C1 segment of cervical spinal cord (tissue), 14 donors: ENCODE data around the gene NCKAP5.

Experiments
- DNase-seq, 14 donors: peaks; one replicate each; lab custom pipeline; 2025; lab: John Stamatoyannopoulos, UW

The NCKAP5 gene

DNA sequence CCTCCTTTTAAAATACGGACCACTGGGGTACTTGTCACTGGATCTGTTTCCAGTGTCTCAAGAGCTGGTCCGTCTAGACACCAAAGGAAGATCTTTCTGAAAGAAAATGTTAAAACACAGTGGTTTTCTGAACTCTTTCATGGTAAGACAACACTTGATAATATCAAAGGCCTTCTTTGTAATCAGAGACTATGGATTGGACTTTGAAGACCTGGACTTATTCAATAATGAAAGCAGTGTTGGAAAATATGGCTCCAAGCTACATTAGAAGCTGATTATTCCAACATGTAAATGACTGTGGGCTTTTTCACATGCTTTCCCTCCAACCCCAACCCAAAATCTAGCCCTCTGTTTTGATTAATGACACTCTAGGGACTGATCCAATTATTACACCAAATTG is 568.8 kb downstream of the NCKAP5 start:
- no peak for DNase-seq

DNA sequence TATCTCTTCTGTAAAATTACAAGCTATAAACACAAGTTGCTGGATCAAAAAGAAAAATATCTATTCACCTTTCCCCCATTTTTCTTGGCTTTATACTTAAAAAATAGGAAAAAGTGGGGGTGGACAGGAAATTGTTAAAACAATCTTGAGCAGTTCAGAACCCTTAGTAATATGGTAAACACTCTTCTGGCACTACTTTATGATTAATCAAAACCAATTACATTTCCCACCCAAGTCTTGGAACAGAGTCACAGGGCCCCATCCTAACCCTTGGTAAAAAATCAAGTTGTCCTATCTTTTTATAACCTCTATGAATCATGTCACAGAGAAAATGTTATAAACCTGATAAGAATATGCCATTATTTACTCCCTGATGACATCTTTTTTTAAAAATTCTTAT is 570.0 kb downstream of the NCKAP5 start:
- no peak for DNase-seq

DNA sequence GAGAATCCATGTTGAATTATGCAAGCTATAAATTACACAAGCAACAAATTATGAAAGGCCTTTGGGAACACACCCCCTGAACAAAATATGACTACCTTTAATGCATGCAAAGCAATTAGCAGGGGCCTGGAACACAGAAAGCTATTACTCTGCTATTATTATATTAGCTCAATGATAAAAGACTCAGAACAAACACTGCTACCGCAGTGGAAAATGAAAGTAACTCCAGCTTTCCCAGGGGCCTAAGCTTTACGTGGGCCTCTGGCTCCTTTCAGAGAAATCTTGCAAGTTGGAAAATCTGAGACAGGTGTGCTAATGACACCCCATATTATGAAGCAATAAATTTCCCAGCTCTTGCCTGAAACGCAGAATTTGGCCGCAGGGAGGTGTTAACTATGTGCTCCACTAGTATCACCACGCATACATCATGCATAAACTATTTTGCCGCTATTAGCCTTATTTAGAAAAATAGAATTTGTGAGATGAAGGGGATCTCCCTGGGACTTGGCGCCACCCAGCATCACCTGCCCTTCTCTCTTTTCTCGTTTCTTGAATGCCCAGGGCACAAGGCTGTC is 576.7 kb downstream of the NCKAP5 start:
- DNase-seq = no peak

DNA sequence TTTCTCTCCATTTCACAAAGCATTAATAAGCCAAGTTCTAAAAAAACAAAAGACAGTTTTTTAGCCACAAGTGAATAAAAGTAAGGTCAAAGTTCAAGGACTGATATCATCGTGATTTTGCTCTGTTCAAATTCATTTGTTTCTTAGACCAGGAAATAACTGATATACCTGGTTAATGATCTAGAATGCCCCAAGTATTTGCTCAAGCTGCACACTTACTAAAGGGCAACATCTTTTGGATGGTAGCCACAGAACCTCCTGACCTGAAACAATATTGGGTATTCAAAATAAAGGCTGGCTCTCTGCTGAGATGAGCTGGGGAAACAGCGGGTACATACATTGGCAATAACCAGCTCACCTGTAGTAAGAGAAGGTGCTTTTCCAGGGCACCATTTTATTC is 583.5 kb downstream of the NCKAP5 start:
- no peak for DNase-seq

DNA sequence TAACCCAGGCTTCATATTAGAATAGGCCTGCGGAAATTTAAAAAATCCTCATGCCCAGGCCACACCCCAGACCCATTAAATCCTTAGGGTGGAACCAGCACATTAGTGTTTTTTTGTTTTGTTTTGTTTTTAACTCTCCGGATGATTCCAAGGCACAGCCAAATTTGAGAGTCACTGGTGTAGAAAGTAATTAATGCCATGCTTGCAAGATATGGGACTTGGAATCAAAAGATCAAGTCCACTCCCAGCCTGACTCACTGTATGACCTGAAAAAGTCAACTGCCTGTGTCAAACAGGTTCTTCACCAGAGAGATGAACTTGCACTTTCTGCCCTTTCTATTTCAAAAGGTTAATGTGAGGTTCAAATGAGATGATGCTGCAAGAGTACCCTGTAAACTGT is 588.0 kb downstream of the NCKAP5 start:
- DNase-seq = no peak

DNA sequence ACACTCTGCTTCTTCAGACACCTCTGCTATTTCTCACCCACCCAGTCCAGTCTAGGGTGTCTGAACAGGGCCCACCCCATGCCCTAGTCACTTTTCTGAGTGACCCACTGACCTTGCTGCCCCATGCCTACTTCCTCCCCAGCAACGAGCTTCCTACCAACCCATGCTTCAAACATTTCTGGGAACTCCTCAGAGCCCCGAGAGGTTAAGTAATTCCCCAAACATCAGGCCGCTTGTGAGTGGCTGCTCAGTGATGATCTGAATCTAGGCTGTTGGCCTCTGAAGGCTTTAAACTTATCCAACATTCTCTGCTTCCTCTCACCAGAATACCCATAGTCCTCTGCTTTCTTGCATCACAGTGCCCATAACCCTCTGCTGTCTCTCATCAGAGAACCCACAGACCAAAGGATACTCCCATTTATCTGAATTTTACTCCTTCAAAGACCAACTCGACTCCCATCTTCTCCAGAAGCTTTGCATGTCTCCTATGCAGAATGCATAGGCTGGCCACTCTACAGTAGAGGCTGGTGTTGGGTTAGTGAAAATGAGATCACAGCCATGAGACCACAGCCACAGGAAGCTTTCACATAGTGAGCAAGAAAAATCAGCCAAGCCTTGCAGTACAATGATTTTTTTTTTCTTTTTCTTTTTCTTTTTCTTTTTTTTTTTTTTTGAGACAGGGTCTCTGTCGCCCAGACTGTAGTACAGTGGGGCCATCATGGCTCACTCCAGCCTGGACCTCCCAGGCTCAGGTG is 588.7 kb downstream of the NCKAP5 start:
- DNase-seq = no peak

DNA sequence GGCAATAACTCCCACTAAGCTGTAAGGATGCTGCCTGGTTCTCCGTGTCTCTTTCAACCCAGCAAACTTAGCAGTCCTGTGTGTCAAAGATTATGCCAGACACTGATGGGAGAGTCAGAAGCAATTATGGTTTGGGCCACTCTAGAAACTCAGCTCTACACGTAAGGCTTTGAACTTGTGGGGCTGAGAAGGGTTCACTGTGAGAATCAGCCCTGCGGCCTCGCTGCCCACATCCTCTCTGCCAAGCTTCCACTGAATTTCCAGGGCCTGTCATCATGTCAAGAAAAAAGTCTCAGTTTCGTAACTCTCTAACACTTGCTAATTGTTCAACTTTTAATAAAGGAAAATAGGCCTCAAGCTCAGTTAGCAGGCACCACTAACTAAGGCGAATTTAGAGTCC is 589.4 kb downstream of the NCKAP5 start:
- peak in 2 of 14 donors; percentile 8 to 27 for DNase-seq

DNA sequence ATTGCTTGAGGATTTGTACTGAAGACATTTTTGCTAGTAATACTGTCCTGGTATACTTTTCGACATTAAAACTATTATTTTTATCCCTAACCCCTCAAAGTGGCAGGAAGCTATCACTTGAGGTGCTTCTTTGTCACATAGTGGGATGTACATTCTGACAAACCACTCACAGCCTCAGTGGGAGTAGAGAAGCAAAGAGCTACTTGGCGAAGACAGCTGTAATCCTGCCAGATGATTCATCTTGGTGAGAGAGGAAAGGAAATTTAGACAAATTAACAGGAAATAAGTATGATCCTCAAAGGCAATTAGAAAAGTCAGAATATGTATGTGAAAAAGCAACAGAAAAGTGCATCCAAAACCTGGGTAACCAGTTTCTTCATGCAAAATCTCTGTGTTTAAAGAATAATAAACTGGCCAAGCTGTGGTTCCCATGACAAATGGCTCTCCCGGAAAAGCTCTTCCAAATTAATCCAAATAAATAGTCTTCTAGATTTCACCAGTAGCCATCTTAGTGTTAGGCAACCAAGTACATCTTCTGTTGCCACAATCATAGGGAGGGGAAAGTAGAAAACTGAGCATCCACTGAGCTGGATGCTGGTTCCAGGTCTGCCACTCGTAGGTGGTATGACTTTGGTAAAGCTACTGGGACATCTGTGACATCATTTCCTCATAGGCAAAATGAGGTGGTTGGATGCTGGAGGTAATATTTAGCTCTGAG is 590.3 kb downstream of the NCKAP5 start:
- DNase-seq = no peak

DNA sequence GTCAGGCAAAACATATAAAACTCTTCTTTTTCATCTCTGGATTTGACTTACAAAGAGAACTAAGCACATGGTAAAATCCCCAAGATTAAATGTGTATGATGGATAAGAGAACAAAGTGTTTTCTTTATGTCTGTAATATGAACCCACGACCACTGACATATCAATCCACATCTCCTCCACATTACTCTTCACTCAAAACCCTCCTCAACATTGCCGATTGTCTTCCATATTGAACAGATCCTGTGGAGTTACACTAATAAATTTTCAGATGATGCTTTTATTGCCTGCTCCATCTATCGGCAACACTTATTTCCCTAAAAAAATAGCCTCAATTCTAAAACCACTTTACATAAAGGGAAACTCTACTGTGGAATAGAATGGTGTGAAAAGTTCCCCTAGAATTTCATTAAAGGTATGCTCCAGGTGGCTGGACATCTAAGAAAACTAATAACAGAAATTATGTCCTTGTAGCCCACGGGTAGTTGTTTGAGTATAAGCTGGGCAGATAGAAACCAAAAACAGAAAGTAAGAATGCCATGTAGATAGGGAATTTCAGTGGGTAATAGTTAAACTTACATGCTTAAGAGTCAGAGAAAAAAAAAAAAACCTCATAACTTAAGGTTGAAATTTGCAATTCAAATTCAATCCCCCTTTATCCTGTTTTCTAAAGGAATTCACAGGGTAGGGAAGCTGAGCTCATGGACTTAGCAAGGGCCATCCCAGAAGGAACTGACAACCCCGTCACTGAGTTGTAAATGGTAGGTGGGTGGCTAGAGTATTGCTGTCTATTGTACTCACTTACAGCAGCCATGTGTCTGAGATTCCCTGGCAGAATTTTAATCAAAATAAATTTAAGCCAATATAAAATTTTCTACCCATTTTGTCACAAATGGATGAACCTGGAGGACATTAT is 592.8 kb downstream of the NCKAP5 start:
- DNase-seq = no peak

DNA sequence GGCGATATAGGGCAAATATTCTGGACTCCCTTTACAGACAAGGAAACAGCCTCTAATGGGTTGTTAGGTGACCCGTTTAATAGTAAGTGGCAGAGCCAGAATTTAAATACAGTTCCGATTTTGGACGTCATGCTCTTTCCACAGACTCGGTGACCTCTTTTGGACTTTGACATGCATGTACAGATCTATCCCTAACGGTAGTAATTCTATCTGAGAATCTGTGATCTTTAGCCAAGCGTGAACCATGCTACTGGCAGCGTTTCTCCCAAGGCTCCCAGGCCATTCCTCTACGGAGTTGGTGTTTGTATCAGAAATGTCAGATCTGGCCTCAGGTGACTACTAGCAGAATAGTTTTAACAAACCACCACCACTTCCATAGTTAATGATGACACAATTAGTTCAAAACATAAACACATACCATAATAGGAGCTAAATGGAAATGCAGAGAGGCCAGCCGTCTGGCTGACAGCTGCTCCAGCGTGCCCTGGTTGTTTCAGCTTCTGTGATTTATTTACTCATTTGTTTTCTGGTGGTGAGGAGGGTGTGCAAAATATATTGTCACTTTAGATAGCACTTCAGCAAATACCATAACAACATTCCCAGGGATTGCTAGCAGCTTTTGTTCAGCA is 593.7 kb downstream of the NCKAP5 start:
- DNase-seq = no peak

DNA sequence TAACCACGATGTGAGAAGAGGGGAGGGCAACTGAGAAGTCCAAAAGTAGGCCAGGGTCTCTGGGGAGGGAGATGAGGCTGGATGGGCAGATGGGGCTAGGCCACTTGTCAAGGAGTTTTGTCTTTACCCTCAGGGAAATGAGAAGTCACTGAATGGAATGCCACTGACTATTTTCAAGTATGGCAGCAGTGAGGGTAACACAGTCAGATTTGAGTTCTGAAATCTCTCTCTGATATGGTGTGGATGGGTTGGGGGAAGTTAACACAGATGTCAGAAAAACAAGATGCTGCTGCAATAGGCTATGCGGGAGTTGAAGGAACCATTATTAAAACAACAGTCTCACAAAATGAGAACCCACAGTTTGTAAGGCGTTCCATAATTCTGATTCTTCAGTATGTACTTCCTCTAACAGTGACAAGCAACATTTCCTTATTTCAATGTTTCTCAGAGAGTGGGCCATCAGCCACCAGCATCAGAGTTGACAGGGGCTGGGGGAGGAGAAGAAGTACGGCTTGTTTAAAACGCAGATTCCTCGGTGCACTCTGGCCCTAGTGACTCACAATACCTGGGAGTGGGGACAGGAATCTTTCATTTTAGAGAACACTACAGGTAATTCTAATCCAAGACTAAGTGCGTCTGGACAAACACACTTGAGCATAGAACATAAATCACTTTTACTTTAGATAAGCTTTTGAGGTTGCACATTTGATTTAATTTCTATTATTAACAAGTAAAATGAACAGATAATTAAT is 596.8 kb downstream of the NCKAP5 start:
- DNase-seq = no peak

DNA sequence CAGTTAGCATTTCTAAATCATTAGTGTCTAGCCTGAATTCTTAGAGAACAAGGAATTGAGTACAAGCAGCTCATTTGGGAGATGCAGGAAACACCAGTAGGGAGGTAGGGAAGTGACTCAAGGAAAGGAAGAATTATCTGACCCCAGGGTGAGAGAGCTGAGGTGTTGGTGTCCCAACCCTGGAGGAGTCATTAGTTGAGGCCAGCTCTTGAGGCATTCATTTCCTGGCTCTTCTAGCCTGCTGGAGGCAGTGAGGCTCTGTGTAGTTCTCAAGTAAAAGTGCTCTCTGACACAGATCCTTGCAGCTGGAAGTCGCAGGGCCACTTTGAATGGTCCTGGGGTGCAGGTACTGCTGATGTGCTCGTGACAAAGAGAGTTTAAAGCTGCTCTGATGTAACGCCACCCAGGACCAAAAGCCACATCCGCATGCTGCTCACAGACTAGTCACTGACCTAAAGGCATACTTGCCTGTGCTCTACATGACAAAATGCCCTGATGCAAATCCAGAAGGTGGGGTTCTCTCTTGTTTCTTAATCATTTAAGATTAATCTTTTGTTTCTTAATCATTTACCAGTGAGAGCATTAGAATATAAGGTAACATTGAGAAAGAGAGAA is 598.8 kb downstream of the NCKAP5 start:
- DNase-seq = no peak

DNA sequence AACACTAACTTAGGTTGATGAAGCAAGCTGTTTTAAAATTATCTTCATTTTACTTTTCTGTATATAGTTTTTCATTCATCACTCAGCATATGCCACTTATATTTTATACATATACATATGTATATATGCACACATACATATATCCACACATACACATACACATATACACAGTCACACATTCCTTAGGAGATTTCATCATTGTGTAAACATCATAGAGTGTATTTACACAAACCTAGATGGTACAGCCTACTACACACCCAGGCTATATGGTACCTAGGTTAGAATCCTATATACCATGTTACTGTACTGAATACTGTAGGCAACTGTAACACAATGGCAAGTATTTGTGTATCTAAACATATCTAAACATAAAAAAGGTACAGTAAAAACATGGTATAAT is 602.8 kb downstream of the NCKAP5 start:
- no peak for DNase-seq

DNA sequence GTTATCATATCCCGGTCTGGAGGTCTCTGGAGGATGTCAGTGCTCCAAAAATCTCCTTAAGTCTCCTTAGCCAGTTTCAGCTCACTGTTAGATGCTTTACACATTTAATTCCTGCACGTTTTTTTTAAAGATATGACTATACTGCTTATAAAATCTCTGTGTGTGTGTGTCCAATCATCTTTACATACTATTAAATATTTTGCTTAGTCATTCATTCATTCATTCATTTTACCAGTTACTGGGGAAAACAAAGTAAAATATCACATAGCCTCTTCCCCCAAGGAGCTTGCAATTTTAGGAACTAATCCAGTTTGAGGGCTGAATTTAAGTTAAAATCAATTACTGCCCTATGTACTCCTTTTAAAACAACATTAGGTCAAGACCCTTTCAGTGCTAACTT is 605.1 kb downstream of the NCKAP5 start:
- no peak for DNase-seq

DNA sequence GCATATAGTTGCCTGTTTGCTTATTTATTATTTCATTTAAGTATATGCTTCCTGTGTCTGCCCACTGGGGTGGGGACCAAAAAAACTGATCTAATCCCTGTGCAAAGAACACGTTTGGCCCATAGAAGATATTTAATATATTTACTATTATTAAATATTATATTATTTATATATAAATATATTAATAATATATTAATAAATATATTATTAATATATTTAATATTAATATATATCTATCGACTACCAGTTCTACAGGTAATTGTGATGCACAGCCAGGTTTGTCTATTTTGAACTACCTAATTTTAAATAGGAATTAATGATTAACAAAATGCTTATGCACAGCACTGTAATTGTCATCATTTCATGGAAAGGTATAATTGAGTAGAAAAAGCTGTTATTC is 609.4 kb downstream of the NCKAP5 start:
- no peak for DNase-seq

DNA sequence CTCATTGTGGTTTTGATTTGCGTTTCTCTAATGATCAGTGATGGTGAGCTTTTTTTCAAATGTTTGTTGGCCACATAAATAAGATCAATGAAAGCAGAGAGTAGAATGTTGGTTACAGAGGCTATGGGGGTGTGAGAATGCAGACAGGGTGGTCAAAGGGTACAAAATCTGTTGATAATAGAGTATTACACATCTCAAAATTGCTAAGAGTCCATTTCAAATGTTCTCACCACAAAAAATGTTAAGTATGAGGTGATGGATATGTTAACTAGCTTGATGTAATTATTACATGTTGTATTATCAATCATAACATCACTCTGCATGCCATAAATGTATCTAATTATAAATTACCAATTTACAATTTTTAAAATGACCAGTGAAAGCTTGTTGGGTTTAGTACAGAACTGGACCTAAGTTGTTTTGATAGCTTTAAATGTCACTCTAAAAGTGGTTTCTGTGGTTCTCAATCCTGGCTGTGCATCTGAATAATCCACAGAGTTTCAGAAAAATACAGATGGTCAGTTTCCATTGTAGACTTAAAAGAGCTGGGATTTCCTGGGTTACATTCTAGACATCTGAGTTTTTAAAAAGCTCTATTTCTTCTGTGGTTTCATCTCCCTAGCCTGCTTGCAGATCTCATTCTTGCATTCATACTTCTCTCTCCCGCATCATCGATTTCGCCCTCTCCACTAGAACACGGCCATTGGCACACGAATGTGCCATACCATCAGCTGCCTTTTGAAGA is 612.2 kb downstream of the NCKAP5 start:
- no peak for DNase-seq

DNA sequence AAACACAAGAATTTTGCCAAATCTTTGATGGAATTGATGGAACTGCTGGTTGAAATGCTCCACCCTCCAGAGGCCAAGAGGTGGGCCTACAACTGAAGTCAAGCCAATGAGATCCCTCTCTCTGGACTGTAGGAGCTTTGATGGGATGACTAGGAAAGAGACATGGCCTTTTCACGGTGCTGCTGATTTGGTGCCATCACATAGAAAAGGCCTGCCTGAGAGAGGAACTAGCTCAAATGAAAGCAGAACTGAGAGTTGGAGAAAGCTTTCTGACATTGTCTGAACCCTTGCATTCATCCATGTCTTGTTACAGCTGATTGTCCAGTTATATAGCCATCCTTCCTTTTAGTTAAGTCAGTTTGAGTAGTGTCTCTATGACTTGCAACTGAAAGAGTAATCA is 614.5 kb downstream of the NCKAP5 start:
- DNase-seq = no peak

DNA sequence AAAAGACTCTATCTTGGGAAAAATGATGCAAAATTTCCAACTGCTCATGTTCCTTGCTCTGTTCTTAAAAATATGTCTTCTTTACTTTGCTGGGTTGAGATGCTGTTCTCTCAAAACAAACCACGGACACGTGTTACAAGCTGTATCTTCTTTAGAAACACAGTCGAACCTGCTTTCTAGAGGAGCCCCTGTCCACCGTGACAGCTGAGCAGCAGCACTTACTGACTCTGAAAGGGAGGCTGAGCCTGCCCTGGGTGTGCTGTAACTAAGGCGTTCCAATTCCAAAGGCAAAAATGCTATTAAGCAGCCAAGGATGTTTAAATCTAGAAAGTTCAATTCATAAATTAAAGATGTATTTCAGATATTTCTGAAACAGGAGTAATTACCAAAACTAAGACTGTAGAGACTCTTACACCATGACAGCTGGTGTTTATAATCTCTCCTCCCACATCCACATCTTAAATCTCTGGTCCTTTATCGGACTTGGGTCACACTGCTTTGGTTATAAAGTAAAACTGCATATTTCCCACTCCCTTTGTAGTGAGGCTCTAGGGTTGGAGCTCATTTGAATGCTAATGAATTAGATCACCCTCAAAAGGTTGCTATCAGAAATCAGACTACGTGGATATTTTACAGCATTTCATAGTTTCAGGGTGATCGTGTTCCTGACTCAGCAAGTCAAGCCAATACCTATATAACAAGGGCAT is 617.1 kb downstream of the NCKAP5 start:
- DNase-seq = no peak

DNA sequence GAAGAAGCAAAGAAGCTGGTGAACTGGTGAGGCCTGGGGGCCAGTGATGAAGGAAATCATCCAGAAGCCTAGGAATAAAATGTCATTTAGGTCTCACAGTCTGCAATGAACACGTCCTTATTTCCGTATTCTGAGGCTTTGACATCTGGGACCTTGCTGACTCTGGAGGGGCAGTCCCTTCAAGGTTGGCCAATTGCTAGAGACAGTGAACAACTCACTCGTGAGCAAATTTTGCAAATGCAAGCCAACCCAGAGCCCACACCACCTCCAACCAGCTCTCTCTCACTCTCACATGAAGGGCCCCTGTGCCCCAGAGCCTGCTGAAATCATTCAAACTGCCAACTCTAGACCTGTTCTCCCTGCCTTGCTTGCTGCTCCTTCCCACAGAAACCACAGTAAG is 619.2 kb downstream of the NCKAP5 start:
- no peak for DNase-seq
